Prostate gland (tissue), 2 donors: Measurements from ENCODE around the gene TNK2.

ENCODE experiments used
- POLR2A ChIP-seq: fragments of 450-650 bp; IDR thresholded peaks from one replicate; pipeline ENCODE4 v1.6.1; 2016; ENCODE audit warnings: antibody characterized with exemption, mild to moderate bottlenecking
- TF ChIP-seq, protein P1 (sequence below), 4 experiments: fragments of 200-600 bp in 2 of 4; fragments of 450-650 bp in 2 of 4; sonication (generic) in 2 of 4; IDR thresholded peaks; 1 replicate in 3 of 4; 2 replicates in 1 of 4; pipeline ENCODE4 v1.5.1; 2016 to 2019; ENCODE audit warnings: antibody characterized with exemption in 4 of 4, mild to moderate bottlenecking in 2 of 4, moderate library complexity in 2 of 4

DNA sequence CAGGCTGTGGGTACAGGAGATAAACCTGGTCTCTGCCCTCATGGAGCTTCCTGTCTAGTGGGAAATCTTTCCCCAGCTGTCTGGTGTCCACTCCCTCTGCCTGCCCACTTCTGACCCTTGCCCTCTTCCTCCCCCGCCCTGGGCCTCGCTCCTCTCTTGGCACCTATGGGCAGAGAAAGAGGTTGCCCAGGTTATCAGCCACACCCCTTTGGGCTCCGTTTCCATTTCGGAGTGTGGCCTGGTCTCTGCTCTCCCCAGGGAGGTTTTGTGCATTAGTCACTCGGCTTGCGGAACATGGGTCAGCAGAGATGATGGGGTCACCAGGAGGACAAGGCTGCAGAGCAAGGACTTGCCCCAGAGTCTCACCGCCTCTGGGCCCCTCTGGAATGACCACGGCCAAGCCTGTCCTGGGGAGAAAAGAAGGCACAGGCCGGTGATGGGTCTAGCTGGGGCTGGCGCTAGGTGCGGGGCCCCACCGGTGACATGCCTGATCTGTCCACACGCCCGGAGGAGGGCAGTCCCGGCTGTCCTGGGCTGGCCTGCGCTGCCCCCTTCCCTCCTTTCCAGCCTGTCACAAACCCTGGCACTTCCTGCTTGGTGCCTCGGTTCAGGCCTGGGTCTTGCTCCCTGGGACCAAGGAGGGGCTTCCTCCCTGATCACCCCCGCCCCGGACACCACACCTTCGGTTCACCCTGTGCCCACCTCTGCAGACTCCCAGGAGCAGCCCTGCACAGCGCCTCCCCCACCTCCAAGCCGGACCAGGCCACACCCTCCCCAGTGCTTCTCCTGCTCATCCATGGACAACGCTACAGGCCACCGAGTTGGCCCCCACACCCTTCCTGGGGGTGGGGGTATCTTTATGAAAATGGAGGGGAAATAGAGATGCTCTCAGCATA is 61.0 kb downstream of the TNK2 start:
- TF ChIP-seq, protein P1, sequence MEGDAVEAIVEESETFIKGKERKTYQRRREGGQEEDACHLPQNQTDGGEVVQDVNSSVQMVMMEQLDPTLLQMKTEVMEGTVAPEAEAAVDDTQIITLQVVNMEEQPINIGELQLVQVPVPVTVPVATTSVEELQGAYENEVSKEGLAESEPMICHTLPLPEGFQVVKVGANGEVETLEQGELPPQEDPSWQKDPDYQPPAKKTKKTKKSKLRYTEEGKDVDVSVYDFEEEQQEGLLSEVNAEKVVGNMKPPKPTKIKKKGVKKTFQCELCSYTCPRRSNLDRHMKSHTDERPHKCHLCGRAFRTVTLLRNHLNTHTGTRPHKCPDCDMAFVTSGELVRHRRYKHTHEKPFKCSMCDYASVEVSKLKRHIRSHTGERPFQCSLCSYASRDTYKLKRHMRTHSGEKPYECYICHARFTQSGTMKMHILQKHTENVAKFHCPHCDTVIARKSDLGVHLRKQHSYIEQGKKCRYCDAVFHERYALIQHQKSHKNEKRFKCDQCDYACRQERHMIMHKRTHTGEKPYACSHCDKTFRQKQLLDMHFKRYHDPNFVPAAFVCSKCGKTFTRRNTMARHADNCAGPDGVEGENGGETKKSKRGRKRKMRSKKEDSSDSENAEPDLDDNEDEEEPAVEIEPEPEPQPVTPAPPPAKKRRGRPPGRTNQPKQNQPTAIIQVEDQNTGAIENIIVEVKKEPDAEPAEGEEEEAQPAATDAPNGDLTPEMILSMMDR (IDR thresholded peaks at IDR 0.05): no peak
- no peak for TF ChIP-seq POLR2A
